GM12878 (cell line): ENCODE measurements around the gene RXRG.

Source experiments
- BACH1 ChIP-seq: fragments of 450-650 bp; IDR thresholded peaks from 2 replicates; pipeline ENCODE4 v1.6.1; 2017; ENCODE audit warnings: mild to moderate bottlenecking, borderline replicate concordance
- CEBPB ChIP-seq, 2 experiments: fragments of 150-350 bp in 1 of 2; IDR thresholded peaks; 2 replicates each; pipeline ENCODE4 v1.6.1; 2012 to 2014; ENCODE audit warnings: low read depth in 2 of 2, low read length in 2 of 2, borderline replicate concordance in 1 of 2, inconsistent platforms in 1 of 2
- CTCF ChIP-seq, 3 experiments: IDR thresholded peaks in 2 of 3; conservative IDR thresholded peaks in 1 of 3; 2 replicates each; pipeline ENCODE4 v1.5.1; 2011; ENCODE audit warnings: low read depth in 3 of 3, low read length in 3 of 3, mild to moderate bottlenecking in 3 of 3, control low read depth in 2 of 3, moderate library complexity in 2 of 3, inconsistent platforms in 1 of 3, mixed read lengths in 1 of 3; ENCODE audit not compliant: control insufficient read depth in 2 of 3, insufficient read depth in 1 of 3; ENCODE audit errors: extremely low read depth in 1 of 3
- EZH2 ChIP-seq: IDR thresholded peaks from 2 replicates; pipeline ENCODE4 v1.6.1; 2012; ENCODE audit warnings: low read depth, mild to moderate bottlenecking, control low read depth, inconsistent platforms, low read length, borderline replicate concordance; ENCODE audit not compliant: control insufficient read depth
- GABPA ChIP-seq: IDR thresholded peaks from 2 replicates; pipeline ENCODE4 v1.6.1; 2014; ENCODE audit warnings: antibody characterized with exemption, low read depth, mild to moderate bottlenecking, inconsistent platforms
- GATAD2B ChIP-seq: fragments of 450-650 bp; conservative IDR thresholded peaks from 2 replicates; pipeline ENCODE4 v1.6.1; 2017; ENCODE audit warnings: low read depth, mild to moderate bottlenecking, moderate library complexity
- JUND ChIP-seq: IDR thresholded peaks from 2 replicates; pipeline ENCODE4 v1.6.1; 2012; ENCODE audit warnings: low read depth, mild to moderate bottlenecking, low read length, improper control_type of control experiment, moderate library complexity
- PBX3 ChIP-seq: IDR thresholded peaks from 2 replicates; pipeline ENCODE4 v1.6.1; 2011; ENCODE audit warnings: mild to moderate bottlenecking, low read depth, low read length, moderate library complexity; ENCODE audit not compliant: insufficient replicate concordance
- POLR2AphosphoS5 ChIP-seq: IDR thresholded peaks from 2 replicates; pipeline ENCODE4 v1.6.1; 2011; ENCODE audit warnings: mild to moderate bottlenecking, low read length, inconsistent platforms
- RCOR1 ChIP-seq: conservative IDR thresholded peaks from 2 replicates; pipeline ENCODE4 v1.6.1; 2012; ENCODE audit warnings: low read depth, low read length, improper control_type of control experiment
- SMC3 ChIP-seq: IDR thresholded peaks from 2 replicates; pipeline ENCODE4 v1.6.1; 2011; ENCODE audit warnings: low read length, improper control_type of control experiment, borderline replicate concordance

GRCh38 chr1:165367375-165367993, 77.4 kb downstream of the RXRG start:
- no peak for TF ChIP-seq GABPA
- TF ChIP-seq EZH2 = no peak
- TF ChIP-seq CTCF (IDR thresholded peaks at IDR 0.05 in 2 of 3, conservative IDR thresholded peaks at IDR 0.05 in 1 of 3; ENCODE audit: control insufficient read depth in 2 of 3, extremely low read depth in 1 of 3, insufficient read depth in 1 of 3, low read depth in 3 of 3, low read length in 3 of 3) = peak; percentile 79 to 97 (median 96)
- TF ChIP-seq CEBPB (IDR thresholded peaks at IDR 0.05; ENCODE audit: borderline replicate concordance in 1 of 2, low read depth in 2 of 2, low read length in 2 of 2) = no peak
- TF ChIP-seq JUND = no peak
- TF ChIP-seq SMC3 = peak; percentile 31; the same call in 1 of the 2 replicates
- no peak for TF ChIP-seq PBX3
- TF ChIP-seq BACH1 = no peak
- no peak for TF ChIP-seq POLR2AphosphoS5
- TF ChIP-seq RCOR1 = no peak
- no peak for TF ChIP-seq GATAD2B
